HG03095 (cell line): ENCODE data around the gene PABPN1.
"Not testable (repeated sequence)": the region's sequence is repeated elsewhere in the genome, so short reads cannot be mapped to it uniquely, and the experiment has no call there.

Source experiments
- ATAC-seq: cut with Tn5 transposase; IDR thresholded peaks from one replicate; pipeline ENCODE4 v1.9.1; 2021; ENCODE audit warnings: moderate library complexity; ENCODE audit not compliant: unreplicated experiment

Gene PABPN1

DNA sequence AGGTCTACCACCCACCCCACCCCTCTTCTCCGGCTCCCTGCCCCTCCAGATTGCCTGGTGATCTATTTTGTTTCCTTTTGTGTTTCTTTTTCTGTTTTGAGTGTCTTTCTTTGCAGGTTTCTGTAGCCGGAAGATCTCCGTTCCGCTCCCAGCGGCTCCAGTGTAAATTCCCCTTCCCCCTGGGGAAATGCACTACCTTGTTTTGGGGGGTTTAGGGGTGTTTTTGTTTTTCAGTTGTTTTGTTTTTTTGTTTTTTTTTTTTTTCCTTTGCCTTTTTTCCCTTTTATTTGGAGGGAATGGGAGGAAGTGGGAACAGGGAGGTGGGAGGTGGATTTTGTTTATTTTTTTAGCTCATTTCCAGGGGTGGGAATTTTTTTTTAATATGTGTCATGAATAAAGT lies 4.5 kb downstream of the PABPN1 start:
- ATAC-seq = not testable (repeated sequence)

DNA sequence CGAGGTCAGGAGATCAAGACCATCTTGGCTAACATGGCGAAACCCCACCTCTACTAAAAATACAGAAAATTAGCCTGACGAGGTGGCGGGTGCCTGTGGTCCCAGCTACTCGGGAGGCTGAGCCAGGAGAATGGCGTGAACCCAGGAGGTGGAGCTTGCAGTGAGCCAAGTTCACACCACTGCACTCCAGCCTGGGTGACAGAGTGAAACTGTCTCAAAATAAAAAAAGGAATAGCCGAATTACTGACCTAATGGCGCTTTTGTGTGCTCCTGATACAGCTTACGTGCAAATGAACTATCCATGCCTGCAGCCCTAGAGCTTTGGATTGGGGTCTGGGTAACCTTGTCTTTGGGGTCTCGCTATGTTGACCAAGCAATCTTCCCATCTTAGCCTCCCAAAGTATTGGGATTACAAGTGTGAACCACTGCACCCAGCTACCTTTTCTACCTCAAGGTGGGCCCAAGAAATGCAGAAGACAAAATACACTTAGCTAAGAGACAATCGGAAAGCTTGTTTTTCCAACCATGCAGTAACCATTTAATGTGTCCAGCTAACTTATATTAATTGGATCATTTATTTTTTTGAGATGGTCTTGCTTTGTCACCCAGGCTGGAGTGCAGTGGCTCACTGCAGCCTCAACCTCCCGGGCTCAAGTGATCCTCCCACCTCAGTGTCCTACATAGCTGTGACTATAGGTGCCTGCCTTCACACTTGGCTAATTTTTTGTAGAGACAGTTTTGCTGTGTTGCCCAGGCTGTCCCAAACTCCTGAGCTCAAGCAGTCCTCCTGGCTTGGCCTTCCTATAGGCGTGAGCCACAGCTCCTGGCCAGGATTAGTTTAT lies 5.5 kb downstream of the PABPN1 start:
- no peak for ATAC-seq

DNA sequence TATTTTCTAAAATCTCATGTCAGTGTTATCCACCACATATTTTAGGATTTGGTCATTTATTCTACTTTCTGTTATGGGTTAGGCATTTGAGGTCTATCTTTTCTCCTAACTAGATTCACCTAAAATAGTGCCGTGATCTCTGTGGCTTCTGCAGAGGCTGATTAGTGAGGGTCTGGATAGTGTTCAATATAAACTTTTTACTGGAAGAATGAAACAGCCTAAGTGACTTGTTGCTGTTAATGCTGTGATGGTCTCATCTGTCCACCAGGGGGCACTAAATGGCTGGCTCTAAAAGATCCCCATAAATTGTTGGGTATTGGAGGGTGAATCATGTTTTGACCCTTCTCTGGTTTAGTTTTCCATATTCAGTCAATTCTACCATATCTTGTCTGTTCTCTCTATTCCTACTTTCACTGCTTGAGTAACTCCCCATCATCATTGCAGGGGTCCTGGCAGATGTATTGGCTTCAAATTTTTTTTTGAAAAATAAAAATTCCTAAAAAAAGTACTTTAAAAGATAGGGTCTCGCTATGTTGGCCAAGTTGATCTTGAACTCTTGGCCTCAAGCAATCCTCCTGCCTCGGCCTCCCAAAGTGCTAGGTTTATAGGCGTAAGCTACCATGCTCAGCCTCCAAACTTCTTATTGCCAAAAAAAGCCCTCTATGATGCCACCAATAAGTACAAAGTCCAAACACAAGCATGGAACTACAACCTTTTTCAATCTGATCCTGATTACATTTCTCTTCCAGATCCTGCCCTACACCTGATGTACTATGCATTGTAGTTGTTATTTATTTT lies 6.9 kb downstream of the PABPN1 start:
- no peak for ATAC-seq

DNA sequence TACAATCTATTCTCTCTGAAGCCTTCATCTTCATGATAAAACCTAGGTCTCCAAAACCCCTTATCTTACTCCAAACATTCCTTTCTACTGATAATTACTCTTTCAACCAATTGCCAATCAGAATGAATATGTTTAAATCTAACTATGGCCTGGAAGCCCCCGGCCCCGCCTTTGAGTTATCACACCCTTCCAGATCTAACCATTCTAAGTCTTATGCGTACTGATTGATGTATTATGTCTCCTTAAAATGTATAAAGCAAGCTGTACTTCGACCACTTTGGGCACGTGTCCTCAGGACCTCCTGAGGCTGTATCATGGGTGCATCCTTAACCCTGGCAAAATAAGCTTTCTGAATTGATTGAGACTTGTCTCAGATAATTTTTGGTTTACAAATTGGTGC lies 14.4 kb downstream of the PABPN1 start:
- ATAC-seq = no peak

DNA sequence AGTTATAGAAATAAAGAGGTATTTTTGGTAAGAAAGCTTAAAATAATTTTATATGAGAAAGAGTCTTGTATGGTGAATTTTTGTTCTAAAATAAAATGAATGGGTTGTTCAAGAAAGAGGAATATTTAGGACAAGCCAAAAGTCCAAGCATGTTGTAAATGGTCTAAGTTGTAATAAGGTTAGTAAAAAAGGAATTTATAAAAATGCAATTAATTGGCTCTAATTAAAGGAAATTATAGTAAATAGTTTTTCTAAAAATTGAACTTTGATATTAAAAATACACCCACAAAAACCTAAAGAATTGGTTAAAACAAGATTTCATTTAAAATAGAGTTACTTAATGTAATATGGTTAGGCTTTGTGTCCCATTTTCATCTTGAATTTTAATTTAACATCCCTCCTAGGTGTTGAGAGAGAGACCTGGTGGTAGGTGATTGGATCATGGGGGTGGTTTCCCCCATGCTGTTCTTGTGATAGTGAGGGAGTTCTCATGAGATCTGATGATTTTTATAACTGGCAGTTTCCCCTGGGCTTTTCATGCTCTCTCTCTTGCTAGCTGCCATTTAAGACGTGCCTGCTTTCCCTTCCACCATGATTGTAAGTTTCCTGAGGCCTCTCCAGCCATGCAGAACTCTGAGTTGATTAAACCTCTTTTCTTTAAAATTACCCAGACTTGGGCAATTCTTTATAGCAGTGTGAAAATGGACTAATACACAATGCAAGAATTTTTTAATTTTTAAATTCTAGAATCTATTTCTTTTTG lies 18.4 kb downstream of the PABPN1 start:
- ATAC-seq = no peak

DNA sequence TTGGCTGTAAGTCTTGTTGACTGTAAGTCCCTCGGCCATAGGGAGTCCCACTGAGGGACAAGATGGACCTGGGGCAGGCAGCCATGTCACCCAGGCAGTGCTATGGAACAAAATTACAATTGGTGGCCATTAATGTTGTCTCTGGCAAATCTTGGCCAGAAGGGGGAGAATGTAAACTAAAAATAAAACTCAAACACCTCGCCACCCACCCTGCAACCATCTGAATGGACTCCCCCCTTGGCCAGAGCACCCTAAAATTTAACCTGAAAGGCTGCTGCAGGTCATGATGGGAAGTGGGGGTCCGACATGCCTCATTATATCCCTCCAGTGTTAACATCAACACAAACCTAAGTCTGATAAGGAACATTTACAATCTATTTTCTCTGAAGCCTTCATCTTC lies 23.2 kb downstream of the PABPN1 start:
- ATAC-seq = no peak

DNA sequence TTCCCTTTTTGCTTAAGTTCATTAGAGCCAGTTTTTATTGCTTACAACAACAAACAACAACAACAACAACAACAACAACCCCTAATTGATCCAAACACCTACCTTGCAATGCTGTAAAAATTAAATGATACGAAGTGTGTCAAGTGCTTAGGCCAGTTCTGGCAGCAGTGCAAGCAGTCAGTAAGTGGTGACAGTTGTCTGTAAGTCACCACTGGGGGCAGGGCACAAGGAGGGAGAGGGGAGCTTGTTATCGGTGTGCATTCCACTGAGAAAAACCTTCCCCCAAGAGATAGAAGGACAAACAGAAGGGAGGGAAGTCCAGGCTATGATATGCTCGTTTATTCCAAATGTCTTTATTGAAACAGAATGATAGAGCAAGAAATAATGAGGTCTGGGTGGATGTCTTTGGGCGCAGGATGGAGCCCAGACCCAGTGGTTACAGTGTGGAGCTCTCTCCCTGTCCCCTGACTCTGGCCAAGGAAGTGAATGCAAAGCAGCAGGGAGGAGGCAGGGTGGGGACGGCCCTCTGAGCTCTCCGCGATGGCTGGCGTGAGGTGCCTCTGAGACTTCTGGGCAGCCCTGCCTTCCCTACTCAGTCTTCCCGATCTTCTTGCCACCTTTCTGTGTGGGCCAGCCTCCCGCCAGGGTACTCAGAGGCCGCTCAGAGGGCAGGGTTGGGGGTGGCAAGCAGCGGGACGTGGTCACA lies 24.9 kb downstream of the PABPN1 start:
- no peak for ATAC-seq

DNA sequence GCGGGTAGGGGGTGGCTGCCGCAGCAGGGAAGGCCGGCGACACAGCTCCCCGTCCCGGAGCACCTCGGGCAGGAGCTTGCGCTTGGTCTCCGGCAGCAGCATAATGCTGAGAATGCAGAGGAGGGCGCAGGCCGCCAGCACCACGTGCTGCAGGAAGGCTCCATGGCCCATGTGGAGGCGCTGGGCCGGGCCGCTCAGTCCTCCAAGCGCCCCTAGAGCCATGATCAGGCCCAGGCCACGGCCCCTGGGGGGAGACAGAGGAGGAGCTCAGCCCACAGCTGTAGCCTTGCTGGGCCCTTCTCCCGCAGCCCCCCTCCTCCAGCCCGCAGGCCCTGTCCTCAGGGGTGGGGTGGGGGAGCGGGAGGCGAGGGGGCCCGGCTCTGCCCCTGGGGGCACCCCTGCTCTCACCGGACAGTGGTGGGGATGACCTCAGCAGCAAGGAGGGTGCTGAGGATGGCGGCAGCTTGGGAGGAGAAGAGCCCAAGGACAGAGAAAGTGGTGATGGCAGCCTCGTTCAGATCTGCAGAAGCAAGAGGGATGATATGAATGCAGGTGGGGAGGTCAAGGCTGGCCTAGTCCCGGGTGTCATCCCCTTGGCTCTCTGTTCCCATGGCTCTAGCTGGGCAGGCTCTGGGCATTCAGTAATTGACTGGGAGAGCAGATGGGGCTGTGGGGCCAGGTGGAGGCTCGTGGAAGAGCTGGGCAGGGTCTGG lies 25.6 kb downstream of the PABPN1 start:
- ATAC-seq = no peak

DNA sequence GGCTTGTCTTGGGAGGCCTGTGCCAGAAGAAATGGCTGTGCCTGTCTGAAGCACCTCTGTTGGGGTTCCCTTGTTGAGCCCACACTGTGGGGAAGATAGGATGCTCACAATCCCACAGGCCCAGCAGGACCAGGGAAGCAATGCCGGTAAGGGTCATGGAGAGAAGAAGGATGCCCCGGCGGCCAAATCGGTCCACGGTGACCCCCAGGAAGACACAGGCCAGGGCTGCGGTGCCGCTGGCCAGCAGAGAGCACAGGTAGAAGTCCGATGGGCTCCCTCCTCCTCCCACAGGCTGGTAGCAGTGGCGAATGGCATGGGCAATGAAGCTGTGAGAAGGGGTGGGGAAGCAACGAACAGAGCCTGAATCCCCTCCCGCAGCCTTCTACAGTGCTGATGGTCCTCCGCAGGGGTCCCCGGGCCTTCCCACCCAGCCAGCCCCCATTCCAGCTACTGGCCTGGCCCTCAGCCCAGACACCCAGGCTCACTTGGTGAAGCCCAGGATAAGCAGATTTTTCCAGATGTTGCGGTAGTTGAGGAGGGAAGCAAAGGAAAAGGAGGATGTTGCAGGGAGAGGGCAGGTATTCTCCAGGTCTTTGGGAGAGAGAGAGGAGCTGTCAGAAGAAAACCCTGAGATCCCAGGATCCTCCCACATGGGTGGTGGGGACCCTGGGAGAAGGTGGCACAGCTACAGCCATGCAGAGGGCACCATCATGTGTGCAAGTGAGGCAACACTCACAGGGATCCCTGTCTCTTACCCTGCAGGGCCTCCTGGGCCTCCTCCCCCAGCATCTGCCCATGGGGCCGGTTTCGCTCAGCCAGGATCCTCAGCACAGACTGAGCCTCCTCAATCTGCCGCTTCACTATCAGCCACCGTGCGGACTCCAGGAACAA lies 26.4 kb downstream of the PABPN1 start:
- ATAC-seq = no peak

DNA sequence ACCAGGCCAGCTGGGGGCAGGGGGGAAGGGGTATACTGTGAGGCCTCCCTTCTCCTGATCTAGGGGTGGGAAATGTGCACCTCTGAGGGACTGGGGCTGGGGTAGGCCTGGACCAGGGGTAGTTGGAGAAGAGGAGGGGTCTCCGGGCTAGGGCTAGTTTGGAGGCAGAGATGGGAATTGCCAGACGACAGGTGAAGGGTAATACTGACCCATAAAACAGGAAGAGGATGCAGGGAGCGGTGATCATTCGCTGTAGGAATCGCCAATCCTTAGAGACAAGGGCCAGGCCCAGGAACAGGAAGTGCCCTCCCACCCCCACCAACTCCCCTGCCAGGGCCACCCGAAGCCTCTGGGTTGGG lies 27.0 kb downstream of the PABPN1 start:
- ATAC-seq = no peak

DNA sequence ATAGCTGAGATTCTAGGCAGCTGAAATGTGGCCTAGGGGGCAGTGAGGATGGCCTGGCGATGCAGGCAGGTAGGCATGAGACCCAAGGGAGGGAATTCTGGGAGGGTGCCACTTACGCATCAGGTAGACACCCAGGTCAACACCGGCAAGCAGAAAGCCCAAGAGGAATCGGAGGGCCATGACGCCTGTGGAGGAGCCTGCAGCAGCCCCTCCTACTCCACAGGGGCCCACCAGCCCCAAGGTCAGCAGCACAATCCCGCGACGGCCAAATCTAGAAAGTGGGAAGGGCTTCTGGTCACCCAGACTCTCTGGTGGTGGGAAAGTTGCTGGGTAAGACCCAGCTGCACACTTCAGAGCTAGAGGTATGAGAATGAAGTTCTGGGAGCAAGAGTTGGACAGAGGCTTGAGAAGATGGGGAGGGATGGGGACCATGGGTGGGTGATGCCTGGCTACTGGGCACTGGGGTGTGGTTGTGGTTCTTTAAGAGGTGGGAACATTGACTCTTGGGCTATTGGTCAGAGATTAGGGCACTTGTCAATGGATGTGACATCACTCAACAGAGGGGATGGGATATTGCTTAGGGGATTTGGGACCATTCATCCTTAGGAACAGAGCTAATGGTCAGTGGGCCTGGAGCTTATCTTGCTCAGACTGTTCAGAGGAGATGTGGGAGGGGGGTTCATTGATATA lies 28.0 kb downstream of the PABPN1 start:
- ATAC-seq = no peak

DNA sequence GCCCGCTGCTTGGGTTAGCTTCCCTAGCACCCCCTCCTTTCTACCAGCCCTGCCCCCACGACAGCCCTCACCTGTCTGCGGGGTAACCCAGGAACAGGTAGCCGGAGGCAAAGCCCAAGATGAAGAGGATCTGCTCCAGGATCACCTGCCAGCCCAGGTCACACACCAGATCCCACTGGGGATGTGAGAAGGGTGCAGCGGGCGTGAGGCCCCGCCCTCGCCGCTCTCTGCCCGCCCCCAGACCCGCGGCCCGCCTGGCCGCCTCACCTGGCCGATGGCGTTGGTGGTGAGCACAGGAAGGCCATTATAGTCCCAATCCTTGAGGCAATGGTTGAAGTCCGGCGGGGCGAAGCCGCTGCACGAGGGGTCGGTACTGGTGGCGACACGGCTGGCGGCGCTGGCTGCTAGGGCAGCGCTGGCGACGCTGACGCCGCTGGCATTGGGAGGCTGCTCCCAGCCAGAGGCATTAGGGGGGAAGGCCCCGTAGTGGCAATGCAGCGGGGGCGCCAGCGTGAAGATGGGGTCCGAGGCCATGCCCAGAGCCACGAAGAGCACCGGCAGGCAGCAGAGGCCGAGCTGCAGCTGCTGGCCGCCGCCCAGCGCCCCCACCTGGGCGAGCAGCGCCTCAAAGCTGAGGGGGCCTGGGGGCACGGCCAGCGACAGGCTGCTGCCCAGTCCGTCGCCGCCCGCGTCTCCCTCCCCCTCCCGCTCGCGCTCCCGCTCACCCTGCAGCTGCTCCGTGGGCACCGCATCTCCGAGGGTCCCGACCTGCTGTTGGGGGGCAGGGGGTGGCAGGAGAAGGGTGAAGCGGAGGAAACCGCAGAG lies 30.6 kb downstream of the PABPN1 start:
- ATAC-seq = no peak

DNA sequence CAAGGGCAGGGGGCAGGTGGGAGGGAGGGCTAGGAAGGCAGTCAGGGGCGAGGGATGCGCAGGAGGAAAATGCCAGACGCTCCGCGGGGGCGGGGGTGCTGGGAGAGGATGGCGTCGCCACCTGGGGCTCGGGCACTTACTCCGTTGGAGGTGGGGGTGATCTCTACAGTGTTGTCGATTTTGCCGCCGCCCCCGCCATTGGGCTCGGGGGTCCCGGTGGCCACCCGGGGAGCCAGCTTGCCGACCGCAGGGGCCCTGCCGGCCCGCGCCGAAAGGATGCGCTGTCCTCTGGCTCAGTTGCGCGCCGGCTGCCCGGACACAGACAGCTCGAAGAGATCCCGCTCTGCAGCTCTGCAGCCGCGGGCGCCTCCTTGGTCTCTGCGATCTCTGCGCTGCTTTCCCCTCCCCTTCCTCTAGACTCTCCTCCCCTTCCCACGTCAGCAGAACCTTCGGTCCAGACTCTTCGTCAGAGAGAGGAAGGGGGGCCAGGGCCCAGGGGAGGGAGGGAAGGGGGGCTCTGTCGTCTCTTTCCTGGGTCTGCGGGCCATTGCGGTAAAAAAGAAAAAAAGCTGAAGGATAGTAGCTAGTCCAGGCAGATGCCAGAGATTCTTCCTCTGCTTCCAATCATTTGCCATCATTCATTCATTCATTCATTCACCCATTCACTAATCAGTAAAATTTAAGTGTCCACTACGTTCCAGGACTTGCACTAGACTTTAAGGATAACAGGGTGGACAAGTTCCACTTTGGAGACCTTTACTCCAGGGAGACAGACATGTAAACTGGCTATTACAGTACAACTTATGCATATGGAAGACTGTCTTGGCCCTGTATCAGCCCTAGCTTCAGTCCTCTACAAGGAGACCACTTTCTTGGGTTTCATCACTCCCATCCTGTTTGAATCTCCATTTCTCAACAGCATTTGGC lies 31.5 kb downstream of the PABPN1 start, which contains the start of gene SLC22A17:
Gene SLC22A17 (minus strand): TSS at position 382 of the 927 bp plus-strand sequence.
- no peak for ATAC-seq

DNA sequence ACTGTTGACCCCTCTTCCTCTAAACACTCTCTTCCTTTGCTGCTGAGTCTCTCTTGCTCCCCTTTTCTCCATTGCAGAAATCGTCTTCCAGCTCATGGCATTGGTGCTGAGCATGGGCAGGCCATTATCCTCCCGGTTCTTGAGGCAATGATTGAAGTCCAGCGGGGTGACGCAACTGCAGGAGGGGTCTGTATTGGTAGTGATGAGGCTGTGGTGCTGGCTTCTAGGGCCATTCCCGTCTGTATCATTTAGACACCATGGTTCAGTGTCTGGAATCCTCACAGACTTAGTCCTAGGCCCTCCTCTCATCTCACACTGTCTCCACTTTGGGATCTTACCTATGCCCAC lies 32.1 kb downstream of the PABPN1 start:
- ATAC-seq = no peak

DNA sequence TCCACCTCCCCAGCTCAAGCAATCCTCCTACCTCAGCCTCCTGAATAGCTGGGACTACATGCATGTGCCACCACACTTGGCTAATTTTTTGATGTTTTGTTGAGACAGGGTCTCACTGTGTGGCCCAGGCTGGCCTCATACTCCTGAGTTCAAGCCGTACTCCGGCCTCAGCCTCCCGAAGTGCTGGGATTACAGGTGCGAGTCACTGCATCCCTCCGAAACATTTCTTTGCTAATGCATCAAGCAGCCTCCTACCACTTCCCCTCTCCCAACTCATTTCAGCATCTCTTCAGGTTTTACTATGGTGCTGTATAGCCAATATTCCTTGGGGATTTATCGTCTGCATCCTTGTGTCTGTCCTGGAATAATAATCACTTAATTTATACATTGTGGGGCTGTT lies 33.7 kb downstream of the PABPN1 start:
- ATAC-seq = no peak

DNA sequence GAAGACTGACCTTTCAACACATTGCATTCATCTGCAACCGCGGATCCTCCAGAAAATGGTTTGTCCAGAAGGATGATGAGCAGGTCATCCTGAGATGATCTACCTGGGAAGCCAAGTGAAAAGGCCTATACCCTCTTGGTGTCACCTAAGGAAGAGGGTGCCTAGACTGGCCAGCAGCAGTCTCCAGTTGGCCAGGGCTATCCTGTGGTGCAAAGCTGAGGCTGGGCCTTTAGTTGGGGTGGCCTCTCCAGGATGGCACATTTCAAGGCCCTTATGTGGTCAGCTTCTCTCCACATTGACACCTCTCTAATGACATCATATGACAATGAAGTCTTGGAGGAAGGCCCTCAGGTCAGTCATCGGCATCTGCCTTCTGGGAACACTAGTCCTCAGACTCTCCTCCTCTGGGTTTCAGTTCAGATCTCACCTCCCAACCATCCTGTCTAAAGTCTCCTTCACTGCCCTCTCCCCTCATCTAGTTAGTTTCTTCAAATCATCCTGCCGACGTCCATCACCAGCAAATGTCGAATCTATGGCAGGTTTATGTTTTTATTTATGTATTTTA lies 34.7 kb downstream of the PABPN1 start:
- no peak for ATAC-seq

DNA sequence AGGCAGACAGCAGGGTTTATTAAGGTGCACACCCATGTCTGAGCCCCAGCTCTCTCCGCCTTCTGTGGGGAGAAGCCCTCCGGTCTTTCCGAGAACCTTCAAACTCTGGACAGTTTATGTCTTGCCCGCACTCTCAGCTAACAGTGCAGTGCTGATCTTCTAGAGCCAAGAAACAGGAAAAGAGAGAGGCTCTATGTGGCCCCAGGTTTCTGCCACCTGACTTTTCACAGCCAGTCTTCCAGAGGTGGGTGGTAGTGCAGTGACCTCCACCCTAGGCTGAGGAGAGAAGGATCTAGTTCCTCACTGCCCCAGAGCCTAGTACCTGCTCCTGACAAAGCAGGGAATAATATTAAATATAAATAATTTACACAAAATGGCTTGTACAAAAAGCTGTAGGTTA lies 35.4 kb downstream of the PABPN1 start:
- no peak for ATAC-seq
